Duodenal mucosa (tissue), 2 donors: ENCODE data around the gene TXNRD2.

Experiments
- H3K27ac ChIP-seq: one replicate; pipeline ENCODE4 v1.7.0; 2013; ENCODE audit warnings: low read depth, low read length
- H3K27me3 ChIP-seq, 2 donors: one replicate each; pipeline ENCODE4 v1.7.0; 2013; ENCODE audit warnings: low read length in 2 of 2, control low read depth in 1 of 2; ENCODE audit not compliant: insufficient read depth in 2 of 2, control insufficient read depth in 1 of 2
- H3K36me3 ChIP-seq, 2 donors: one replicate each; pipeline ENCODE4 v1.7.0; 2013; ENCODE audit warnings: low read length in 2 of 2, control low read depth in 1 of 2; ENCODE audit not compliant: insufficient read depth in 2 of 2, control insufficient read depth in 1 of 2
- H3K4me1 ChIP-seq, 2 donors: one replicate each; pipeline ENCODE4 v1.7.0; 2013; ENCODE audit warnings: low read length in 2 of 2, control low read depth in 1 of 2; ENCODE audit not compliant: insufficient read depth in 2 of 2, control insufficient read depth in 1 of 2
- H3K4me3 ChIP-seq, 2 donors: one replicate each; pipeline ENCODE4 v1.7.0; 2013; ENCODE audit warnings: low read length in 2 of 2, low read depth in 1 of 2
- H3K9ac ChIP-seq, 2 donors: one replicate each; pipeline ENCODE4 v1.7.0; 2013; ENCODE audit warnings: low read length in 2 of 2, low read depth in 1 of 2
- H3K9me3 ChIP-seq, 2 donors: one replicate each; pipeline ENCODE4 v1.7.0; 2013; ENCODE audit warnings: low read length in 2 of 2, control low read depth in 1 of 2; ENCODE audit not compliant: control insufficient read depth in 1 of 2

The TXNRD2 gene

GRCh38 chr22:19919701-19920363 is 21.8 kb downstream of the TXNRD2 start:
- Histone ChIP-seq H3K9me3 (no peaks in the 10 kb centered on the region), H3K4me1 (peaks cover 0 to 4% of the 10 kb centered on the region in 2 donors), H3K4me3 (no peak overlapping the region), H3K27ac (no peak overlapping the region), H3K9ac (no peak overlapping the region), H3K36me3 (peaks cover 17 to 32% of the 10 kb centered on the region in 2 donors), H3K27me3 (no peaks in the 10 kb centered on the region)

DNA sequence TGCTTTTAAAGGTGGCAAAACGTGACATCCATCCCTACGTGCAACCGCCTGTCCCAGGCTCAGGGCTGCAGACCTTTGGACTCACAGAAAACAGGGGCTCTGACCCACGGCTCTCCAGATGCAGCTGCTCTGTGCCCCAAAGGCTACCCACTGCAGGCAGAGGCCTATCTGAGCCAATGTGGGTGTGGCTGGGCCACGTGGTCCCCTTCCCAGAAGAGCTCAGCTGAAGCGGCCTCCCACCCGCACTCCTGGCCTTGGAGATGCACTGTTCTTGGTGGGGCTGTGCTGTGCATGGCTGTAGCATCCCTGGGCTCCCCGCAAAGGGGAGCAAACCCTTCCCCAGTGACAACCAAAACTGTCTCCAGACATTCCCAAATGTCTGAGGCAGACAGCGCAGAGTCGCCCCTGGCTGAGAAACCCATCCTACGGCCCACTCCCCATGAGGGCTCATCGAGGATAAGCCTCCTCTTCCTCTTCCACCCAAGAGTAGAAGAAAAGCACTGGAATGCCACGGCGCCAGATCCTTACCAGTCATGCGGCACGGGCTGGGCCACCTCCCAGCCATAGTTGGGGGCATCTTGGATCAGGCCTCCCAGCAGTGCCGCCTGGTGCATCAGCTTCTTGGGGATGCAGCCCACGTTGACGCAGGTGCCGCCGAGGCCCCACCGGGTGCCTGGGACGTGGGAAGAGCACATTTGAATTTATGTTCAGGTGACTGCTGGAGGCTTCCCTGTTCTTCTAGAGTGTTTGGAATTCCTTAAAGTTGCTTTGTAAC is 23.1 kb downstream of the TXNRD2 start:
- Histone ChIP-seq H3K4me1 (peaks cover 0 to 4% of the 10 kb centered on the region in 2 donors), H3K9me3 (no peaks in the 10 kb centered on the region), H3K9ac (no peak overlapping the region), H3K27me3 (no peaks in the 10 kb centered on the region), H3K27ac (no peak overlapping the region), H3K4me3 (no peak overlapping the region), H3K36me3 (peaks cover 23 to 43% of the 10 kb centered on the region in 2 donors)

- Histone ChIP-seq H3K36me3 (peaks cover 23 to 48% of the 10 kb centered on the region in 2 donors), H3K4me3 (no peak overlapping the region), H3K4me1 (peaks cover 0 to 4% of the 10 kb centered on the region in 2 donors), H3K9ac (no peak overlapping the region), H3K27ac (no peak overlapping the region), H3K27me3 (no peaks in the 10 kb centered on the region), H3K9me3 (no peaks in the 10 kb centered on the region)
Observed at GRCh38 chr22:19917389-19918138, 24.1 kb downstream of the TXNRD2 start.

DNA sequence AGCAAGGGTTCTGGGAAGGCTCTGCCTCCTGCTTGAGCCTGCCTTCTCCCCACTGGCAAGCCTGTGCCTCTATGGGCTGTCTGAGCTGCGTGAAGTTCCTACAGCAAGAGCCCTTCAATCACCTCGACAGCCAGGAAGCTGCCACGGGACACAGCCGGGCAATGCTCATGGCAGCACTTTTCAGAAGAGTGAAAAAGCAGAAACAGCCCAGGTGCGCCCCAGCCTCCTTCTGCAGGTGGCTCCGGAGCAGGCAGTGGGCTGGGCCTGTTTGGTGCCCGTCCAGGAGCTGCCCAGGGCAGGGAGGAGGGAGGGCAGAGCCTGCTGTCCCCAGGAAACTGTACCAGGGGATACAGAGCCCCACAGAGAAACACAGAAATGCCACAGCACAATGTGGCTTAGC is 24.7 kb downstream of the TXNRD2 start:
- peaks cover 23 to 49% of the 10 kb centered on the region in 2 donors for H3K36me3 ChIP-seq
- peaks cover 0 to 4% of the 10 kb centered on the region in 2 donors for H3K4me1 ChIP-seq

GRCh38 chr22:19916006-19916405 is 25.6 kb downstream of the TXNRD2 start:
- H3K4me1 ChIP-seq = peaks cover 0 to 4% of the 10 kb centered on the region in 2 donors
- H3K9ac ChIP-seq = no peak overlapping the region
- H3K9me3 ChIP-seq = no peaks in the 10 kb centered on the region
- no peak overlapping the region for H3K27ac ChIP-seq
- peaks cover 23 to 56% of the 10 kb centered on the region in 2 donors for H3K36me3 ChIP-seq
- H3K4me3 ChIP-seq = no peak overlapping the region
- H3K27me3 ChIP-seq = no peaks in the 10 kb centered on the region

More for the DNA sequence above, 24.7 kb downstream of the TXNRD2 start:
- Histone ChIP-seq H3K9ac (no peak overlapping the region), H3K4me3 (no peak overlapping the region), H3K27ac (no peak overlapping the region), H3K9me3 (no peaks in the 10 kb centered on the region), H3K27me3 (no peaks in the 10 kb centered on the region)

GRCh38 chr22:19915287-19915954 is 26.2 kb downstream of the TXNRD2 start:
- peaks cover 0 to 4% of the 10 kb centered on the region in 2 donors for H3K4me1 ChIP-seq
- H3K4me3 ChIP-seq = no peak overlapping the region
- H3K36me3 ChIP-seq = peaks cover 23 to 56% of the 10 kb centered on the region in 2 donors
- no peak overlapping the region for H3K9ac ChIP-seq
- no peaks in the 10 kb centered on the region for H3K9me3 ChIP-seq
- H3K27ac ChIP-seq = no peak overlapping the region
- H3K27me3 ChIP-seq = no peaks in the 10 kb centered on the region

DNA sequence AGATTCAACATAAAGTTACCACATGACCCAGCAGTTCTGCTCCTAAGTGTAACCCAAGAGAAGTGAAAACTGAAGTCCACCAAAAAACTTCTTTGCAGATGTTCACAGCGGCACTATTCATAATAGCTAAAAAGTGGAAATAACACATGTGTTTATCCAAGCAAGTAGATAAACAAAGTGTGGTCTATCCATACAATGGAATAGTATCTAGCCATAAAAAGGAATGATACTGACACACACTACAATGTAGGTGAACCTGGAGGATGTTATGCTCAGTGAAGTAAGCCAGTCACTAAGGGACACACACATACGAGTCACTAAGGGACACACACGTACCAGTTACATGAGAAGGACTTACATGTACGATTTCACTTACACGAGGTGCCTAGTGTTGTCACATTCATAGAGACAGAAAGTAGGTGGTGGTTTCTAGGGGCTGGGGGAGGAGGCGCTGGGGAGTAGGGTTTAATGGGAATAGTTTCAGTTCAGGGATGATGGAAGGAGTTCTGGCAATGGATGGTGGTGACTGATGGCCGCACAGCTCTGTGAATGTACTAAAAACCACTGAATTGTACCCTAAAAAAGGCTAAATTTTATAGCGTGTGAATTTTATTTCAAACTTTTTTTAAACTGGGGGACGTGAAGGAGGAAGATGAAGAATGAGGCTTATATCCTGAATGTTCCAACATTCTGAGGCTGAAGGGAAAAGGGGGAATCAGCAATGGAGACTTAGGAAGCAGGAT is 27.2 kb downstream of the TXNRD2 start:
- no peak overlapping the region for H3K27ac ChIP-seq
- H3K4me3 ChIP-seq = no peak overlapping the region
- H3K9ac ChIP-seq = no peak overlapping the region
- H3K4me1 ChIP-seq = peaks cover 0 to 4% of the 10 kb centered on the region in 2 donors
- H3K36me3 ChIP-seq = peaks cover 23 to 56% of the 10 kb centered on the region in 2 donors
- H3K9me3 ChIP-seq = no peaks in the 10 kb centered on the region
- no peaks in the 10 kb centered on the region for H3K27me3 ChIP-seq

GRCh38 chr22:19913337-19913936 is 28.2 kb downstream of the TXNRD2 start:
- Histone ChIP-seq H3K36me3 (peaks cover 20 to 56% of the 10 kb centered on the region in 2 donors), H3K9me3 (no peaks in the 10 kb centered on the region), H3K27me3 (no peaks in the 10 kb centered on the region), H3K4me1 (peaks cover 0 to 4% of the 10 kb centered on the region in 2 donors), H3K27ac (no peak overlapping the region), H3K4me3 (no peak overlapping the region), H3K9ac (no peak overlapping the region)
